Prostate gland (tissue), 2 donors: ENCODE measurements around the gene GDF7. TPM values are rescaled to one million over a fixed set of nuclear protein-coding genes. Genes with fewer than 3 reads are reported as not detected.

Experiments
- DNase-seq: peaks from one replicate; pipeline ENCODE4 v3.0.0-alpha.2; 2019; ENCODE audit warnings: low spot score
- H3K27ac ChIP-seq, 2 donors: fragments of 200-600 bp; sonication (generic); 2 replicates each; pipeline ENCODE4 v1.5.1; 2017 to 2019
- H3K27me3 ChIP-seq: fragments of 200-600 bp; sonication (generic); replicated peaks from 2 replicates; pipeline ENCODE4 v1.5.1; 2019; ENCODE audit not compliant: insufficient read depth
- H3K36me3 ChIP-seq, 2 donors: fragments of 200-600 bp; sonication (generic); 1 replicate in 1 of 2; 2 replicates in 1 of 2; pipeline versions ENCODE4 v1.5.1 to v1.8.1; 2017 to 2019
- H3K4me1 ChIP-seq: fragments of 200-600 bp; sonication (generic); replicated peaks from 2 replicates; pipeline ENCODE4 v1.5.1; 2019
- H3K4me3 ChIP-seq, 2 donors: fragments of 200-600 bp; sonication (generic); 2 replicates each; pipeline ENCODE4 v1.5.1; 2017 to 2019
- H3K9me3 ChIP-seq: fragments of 200-600 bp; sonication (generic); 2 replicates; pipeline ENCODE4 v1.5.1; 2017
- CTCF ChIP-seq, 4 experiments: fragments of 200-600 bp in 2 of 4; fragments of 450-650 bp in 2 of 4; sonication (generic) in 2 of 4; IDR thresholded peaks; 1 replicate in 3 of 4; 2 replicates in 1 of 4; pipeline ENCODE4 v1.5.1; 2016 to 2019; ENCODE audit warnings: antibody characterized with exemption in 4 of 4, mild to moderate bottlenecking in 2 of 4, moderate library complexity in 2 of 4
- POLR2A ChIP-seq: fragments of 450-650 bp; IDR thresholded peaks from one replicate; pipeline ENCODE4 v1.6.1; 2016; ENCODE audit warnings: antibody characterized with exemption, mild to moderate bottlenecking
- POLR2AphosphoS5 ChIP-seq: sonication (generic); formaldehyde crosslinking; IDR thresholded peaks from one replicate; pipeline ENCODE4 v1.6.1; 2017; ENCODE audit warnings: antibody characterized with exemption
- WGBS: methylation state at CpG from one replicate; pipeline ENCODE4 v1.1.5; 2018; 5-methylcytosine and 5-hydroxymethylcytosine counted together
- intact Hi-C: fragments of 100-400 bp; cut with DNase I; formaldehyde crosslinking; loops from one replicate; pipeline ENCODE4 v1.14.2; 2022
- total RNA-seq, 2 donors: library from RNA; depleted of rRNA; stranded (reverse); fragments of >200 nt; gene quantifications; one replicate each; pipeline ENCODE4 v1.1.0, GENCODE V29; 2016

Gene GDF7
- total RNA-seq, 2 donors from 2014 or later: 3.3 to 7.0 TPM

DNA sequence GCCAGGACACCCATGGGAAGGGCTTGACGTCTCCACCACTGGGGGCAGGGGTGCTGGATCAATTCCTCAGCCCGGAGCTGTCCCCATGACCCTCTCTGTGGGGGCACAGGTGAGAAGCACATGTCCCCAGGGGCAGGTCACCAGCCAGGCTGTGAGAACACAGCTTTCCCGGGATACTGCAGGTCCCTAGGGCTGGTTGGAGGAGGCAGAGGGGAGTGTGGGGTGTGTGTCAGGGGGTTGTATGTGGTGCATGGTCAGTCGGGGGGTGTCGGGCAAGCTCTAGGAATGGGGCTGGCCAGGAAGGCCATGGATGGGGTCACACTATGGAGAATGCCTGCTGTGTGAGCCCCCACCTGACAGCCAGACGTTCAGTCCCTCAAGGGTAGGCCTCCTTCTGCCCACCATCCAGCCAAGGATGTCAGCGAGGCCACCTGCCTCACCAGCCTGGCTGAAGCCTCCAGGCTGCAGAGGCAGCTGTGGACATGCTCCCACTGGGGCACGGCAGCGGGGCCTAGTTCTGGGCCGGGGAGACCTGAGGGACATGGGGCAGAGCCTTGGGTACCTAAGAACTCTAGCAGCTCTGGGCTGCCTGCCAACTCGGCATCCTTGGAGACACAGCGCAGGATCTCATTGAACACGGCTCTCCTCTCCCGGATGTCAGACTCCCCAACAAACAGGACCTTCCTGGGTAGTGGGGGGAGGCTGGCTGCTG lies 26.4 kb upstream of the GDF7 start:
- no peak overlapping the region for H3K4me3 ChIP-seq
- no peaks in the 10 kb centered on the region for H3K36me3 ChIP-seq
- peaks cover 16% of the 10 kb centered on the region for H3K4me1 ChIP-seq
- DNase-seq: no peak
- WGBS: 76% methylated on average over 10 of the region's 14 CpGs
- H3K9me3 ChIP-seq: no peaks in the 10 kb centered on the region
- TF ChIP-seq CTCF (IDR thresholded peaks at IDR 0.05): no peak
- TF ChIP-seq POLR2AphosphoS5: no peak
- TF ChIP-seq POLR2A: no peak
- H3K27ac ChIP-seq: peak overlapping the region; percentile 66 to 90
- intact Hi-C loops: loop anchor here (10.0 kb wide), 1 partner anchor 416 kb away; the partner anchor contains the start of gene SDC1
- H3K27me3 ChIP-seq: no peaks in the 10 kb centered on the region

DNA sequence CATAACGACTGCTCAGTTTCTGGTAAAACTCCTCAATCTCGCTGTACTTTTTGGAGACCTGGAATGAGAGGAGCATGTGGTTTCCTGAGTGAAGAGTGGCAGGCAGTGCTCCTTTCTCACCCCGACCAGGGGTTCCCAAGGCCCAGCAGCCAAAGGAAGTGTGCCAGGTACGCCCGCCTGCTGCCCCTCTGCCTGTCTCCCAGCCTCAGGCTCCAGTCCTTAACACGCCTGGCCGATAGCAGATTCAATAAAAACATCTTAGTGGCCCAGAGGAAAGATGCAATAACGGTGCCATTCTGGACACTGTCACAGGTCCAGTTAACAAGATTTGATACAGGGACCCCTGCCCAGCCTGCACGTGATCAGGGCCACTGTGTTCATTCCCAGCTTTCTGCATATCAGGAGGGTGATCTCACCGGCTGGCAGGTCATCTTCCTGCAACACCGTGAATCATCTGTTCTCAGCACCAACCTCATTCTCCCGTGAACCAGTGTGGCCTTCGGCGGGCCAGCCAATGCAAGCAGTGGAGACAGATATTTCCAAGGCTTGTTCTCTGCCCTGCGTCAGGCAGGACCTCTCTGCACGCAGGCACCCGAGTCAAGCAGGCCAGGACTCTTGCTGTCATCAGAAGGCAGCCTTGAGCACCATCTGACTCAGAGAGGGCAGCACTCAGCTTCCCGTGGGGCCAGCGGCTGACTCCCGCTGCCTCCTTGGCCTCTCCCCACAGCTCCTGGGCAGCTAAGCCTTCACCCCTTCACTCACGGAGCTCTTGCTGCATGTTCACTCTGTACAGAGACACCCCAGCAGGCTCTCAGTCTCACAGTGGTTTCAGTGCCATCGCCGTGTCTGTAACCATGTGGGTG lies 25.6 kb upstream of the GDF7 start:
- Histone ChIP-seq H3K4me1 (peaks cover 16% of the 10 kb centered on the region), H3K9me3 (no peaks in the 10 kb centered on the region), H3K36me3 (no peaks in the 10 kb centered on the region), H3K27me3 (no peaks in the 10 kb centered on the region), H3K4me3 (no peak overlapping the region), H3K27ac (peak overlapping the region; percentile 66 to 90)
- 77% methylated on average over 23 of the region's 23 CpGs for WGBS
- intact Hi-C loops: loop anchor here (10.0 kb wide), 1 partner anchor 417 kb away; the partner anchor contains the start of gene SDC1
- no peak for DNase-seq
- TF ChIP-seq POLR2AphosphoS5 (peak; percentile 37), POLR2A (no peak)

DNA sequence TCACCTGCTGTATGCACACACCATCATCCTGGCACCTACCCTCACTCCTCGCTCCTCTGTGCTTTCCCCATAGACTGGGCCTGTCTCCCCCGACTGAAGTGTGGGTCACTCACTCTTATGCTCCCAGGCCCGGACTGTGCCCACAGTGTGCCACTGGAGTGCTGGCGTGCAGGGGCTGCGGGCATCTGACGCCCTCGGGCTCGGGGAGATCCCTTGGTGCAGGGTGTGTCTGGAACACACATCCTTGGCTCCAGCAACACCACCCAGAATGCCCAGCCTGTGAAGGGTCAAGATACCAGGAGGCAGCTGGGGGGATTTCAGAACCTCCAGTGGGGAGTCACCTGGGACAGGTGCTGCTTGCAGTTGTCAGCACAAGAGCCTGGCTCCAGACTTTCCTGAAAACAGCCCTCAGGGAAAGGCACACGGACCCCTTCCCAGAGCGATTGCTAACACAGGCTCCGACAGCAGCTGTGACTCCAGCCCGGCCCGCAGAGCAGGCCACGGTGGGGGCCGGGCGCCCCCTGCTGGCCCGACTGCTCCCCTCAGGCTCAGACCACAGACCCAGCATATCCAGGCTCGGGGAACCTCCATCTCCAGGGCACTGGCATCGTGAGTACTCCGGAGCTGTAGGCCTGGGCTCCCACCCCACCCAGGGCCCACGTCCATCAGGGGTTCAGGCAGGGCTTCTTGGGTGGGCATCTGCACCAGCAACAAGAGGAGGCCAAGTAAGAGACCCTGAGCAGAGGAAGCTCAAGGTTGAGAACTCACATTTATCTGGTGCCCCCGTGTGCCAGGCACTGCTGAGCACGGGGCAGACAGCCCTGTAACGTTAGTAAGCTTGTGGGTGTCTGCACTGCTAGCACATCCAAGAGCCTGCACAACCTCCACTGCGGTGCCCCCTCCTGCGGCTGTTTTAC lies 24.6 kb upstream of the GDF7 start:
- TF ChIP-seq POLR2AphosphoS5: peak; percentile 56
- peak; percentile 82 to 97 (median 96) for TF ChIP-seq CTCF (IDR thresholded peaks at IDR 0.05)
- TF ChIP-seq POLR2A: no peak
- Histone ChIP-seq H3K4me1 (peaks cover 11% of the 10 kb centered on the region), H3K9me3 (no peaks in the 10 kb centered on the region), H3K27me3 (no peaks in the 10 kb centered on the region), H3K36me3 (no peaks in the 10 kb centered on the region), H3K27ac (peak overlapping the region; percentile 66 to 90), H3K4me3 (no peak overlapping the region)
- WGBS: 25% methylated on average over 21 of the region's 26 CpGs
- intact Hi-C loops: loop anchor here (10.0 kb wide), 1 partner anchor 418 kb away; the partner anchor contains the start of gene SDC1
- peak; percentile 76 for DNase-seq

DNA sequence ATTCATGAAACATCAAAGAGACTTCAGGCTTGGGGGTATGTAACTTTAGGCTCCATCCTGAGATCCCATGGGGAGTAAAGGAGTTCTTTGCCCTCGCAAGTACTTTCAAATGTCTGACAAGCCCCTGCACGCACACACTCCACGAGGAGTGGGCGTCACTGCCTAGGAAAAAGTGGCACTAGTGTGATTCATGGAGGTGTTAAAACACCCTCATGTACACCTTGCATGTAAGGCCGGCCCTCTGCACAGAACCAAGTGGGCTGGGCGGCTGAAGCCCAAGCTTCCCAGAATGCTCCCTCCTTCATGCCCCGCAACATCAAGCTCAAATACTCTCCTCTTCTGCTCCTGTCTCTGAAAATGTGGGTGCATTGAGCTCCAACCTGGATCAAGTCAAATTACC lies 23.9 kb upstream of the GDF7 start:
- Histone ChIP-seq H3K27ac (peak overlapping the region in 1 of 2 donors; percentile 66), H3K27me3 (no peaks in the 10 kb centered on the region), H3K4me1 (peaks cover 8% of the 10 kb centered on the region), H3K9me3 (no peaks in the 10 kb centered on the region), H3K36me3 (no peaks in the 10 kb centered on the region), H3K4me3 (no peak overlapping the region)
- DNase-seq: no peak
- TF ChIP-seq POLR2AphosphoS5: no peak
- TF ChIP-seq POLR2A: no peak
- no peak for TF ChIP-seq CTCF (IDR thresholded peaks at IDR 0.05)
- 78% methylated on average over 7 of the region's 7 CpGs for WGBS
- intact Hi-C loops: loop anchor here (10.0 kb wide), 1 partner anchor 418 kb away; the partner anchor contains the start of gene SDC1
